K562 (cell line): ENCODE measurements around the gene UMAD1. TPM values are rescaled to one million over a fixed set of nuclear protein-coding genes. Genes with fewer than 3 reads are reported as not detected.
A peak's percentile ranks its signal among the peaks of the same experiment; 100 is the strongest.

ENCODE experiments used
- ATAC-seq: fragments of 200-7000 bp; cut with Tn5 transposase; 3 replicates; pipeline ENCODE4 v1.9.1; 2020; ENCODE audit warnings: moderate library complexity
- BruUV-seq: library from RNA; stranded (reverse); fragments of 400-500 nt; replicated peaks from 2 replicates; lab custom pipeline; 2021; lab: Mats Ljungman, UMichigan
- CTCF ChIA-PET: fragments of 300-600 bp; formaldehyde crosslinking; extraction: SDS; loops from one replicate; lab custom pipeline; 2021; ENCODE audit warnings: low intra/inter-chr PET ratio; lab: Yijun Ruan, JAX
- POLR2A ChIA-PET: fragments of 300-600, 350-650 bp; sonication (Branson Sonifier 250); formaldehyde crosslinking; extraction: SDS; loops from one replicate; lab custom pipeline; 2021; ENCODE audit warnings: antibody characterized with exemption, inconsistent platforms; lab: Yijun Ruan, JAX
- DNase-seq, 4 experiments: peaks; one replicate each; pipeline versions ENCODE4 v3.0.0 to v3.0.0-alpha.2; 2011 to 2018; ENCODE audit warnings: low spot score in 3 of 4, mixed read lengths in 3 of 4; ENCODE audit errors: extremely low read depth in 1 of 4
- FAIRE-seq: peaks from 2 replicates; lab custom pipeline; 2011; peaks lifted over from hg19 to GRCh38; lab: Jason Lieb, UNC
- H2AFZ ChIP-seq: 2 replicates; pipeline ENCODE4 v1.6.0; 2011; ENCODE audit warnings: low read depth, low read length, control low read depth, inconsistent platforms
- H3K27ac ChIP-seq: fragments of 200-600 bp; 3 replicates; pipeline ENCODE4 v1.8.0; 2011; ENCODE audit warnings: low read depth, mild to moderate bottlenecking, control low read depth, inconsistent platforms, low read length, moderate library complexity, mixed read lengths; ENCODE audit errors: extremely low read depth
- H3K27me3 ChIP-seq, 2 experiments: fragments of 300-600 bp in 1 of 2; 2 replicates in 1 of 2; 3 replicates in 1 of 2; pipeline versions ENCODE4 v1.6.0 to v1.8.0; 2011; ENCODE audit warnings: inconsistent platforms in 2 of 2, low read length in 2 of 2, mild to moderate bottlenecking in 1 of 2, mixed read lengths in 1 of 2, moderate library complexity in 1 of 2; ENCODE audit not compliant: control insufficient read depth in 2 of 2, insufficient read depth in 2 of 2
- H3K36me3 ChIP-seq: fragments of 300-600 bp; 3 replicates; pipeline ENCODE4 v1.8.0; 2011; ENCODE audit warnings: mild to moderate bottlenecking, low read length, inconsistent platforms; ENCODE audit not compliant: control insufficient read depth, insufficient read depth
- H3K4me1 ChIP-seq, 2 experiments: fragments of 200-600 bp in 1 of 2; replicated peaks in 1 of 2; 2 replicates in 1 of 2; 3 replicates in 1 of 2; pipeline versions ENCODE4 v1.5.1 to v1.8.0; 2011; ENCODE audit warnings: inconsistent platforms in 2 of 2, low read length in 2 of 2, mild to moderate bottlenecking in 1 of 2, mixed read lengths in 1 of 2, moderate library complexity in 1 of 2; ENCODE audit not compliant: control insufficient read depth in 2 of 2, insufficient read depth in 2 of 2
- H3K4me2 ChIP-seq: 2 replicates; pipeline ENCODE4 v1.6.1; 2011; ENCODE audit warnings: low read length, control low read depth, inconsistent platforms, mixed read lengths; ENCODE audit not compliant: insufficient read depth
- H3K4me3 ChIP-seq: fragments of 200-600 bp; sonication (generic), shearing (Covaris generic); 2 replicates; pipeline ENCODE4 v1.5.1; 2016; ENCODE audit warnings: control low read depth, inconsistent platforms
- H3K79me2 ChIP-seq: fragments of 200-600 bp; 3 replicates; pipeline ENCODE4 v1.8.0; 2011; ENCODE audit warnings: low read length, inconsistent platforms; ENCODE audit not compliant: control insufficient read depth, insufficient read depth
- H3K9ac ChIP-seq, 2 experiments: 2 replicates each; pipeline versions ENCODE4 v1.6.0 to v1.6.1; 2011; ENCODE audit warnings: low read depth in 2 of 2, low read length in 2 of 2, control low read depth in 1 of 2, inconsistent platforms in 1 of 2, mild to moderate bottlenecking in 1 of 2, mixed read lengths in 1 of 2; ENCODE audit not compliant: insufficient read depth in 1 of 2
- H3K9me1 ChIP-seq: one replicate; pipeline ENCODE4 v1.6.0; 2011; ENCODE audit warnings: inconsistent platforms, mild to moderate bottlenecking, low read length, moderate library complexity; ENCODE audit not compliant: control insufficient read depth, insufficient read depth
- H3K9me3 ChIP-seq: replicated peaks from 2 replicates; pipeline ENCODE4 v1.5.1; 2011; ENCODE audit warnings: low read depth, low read length, inconsistent platforms; ENCODE audit not compliant: control insufficient read depth, insufficient read depth
- H4K20me1 ChIP-seq: replicated peaks from 2 replicates; pipeline ENCODE4 v1.6.1; 2011; ENCODE audit warnings: low read length, inconsistent platforms, mixed read lengths; ENCODE audit not compliant: control insufficient read depth, insufficient read depth
- CXXC5 ChIP-seq: fragments of 250-450 bp; sonication (Bioruptor Pico); IDR thresholded peaks from 2 replicates; pipeline ENCODE4 v1.8.0; 2022; ENCODE audit warnings: inconsistent platforms, mild to moderate bottlenecking, moderate library complexity
- KDM2B ChIP-seq: fragments of 250-450 bp; sonication (Bioruptor Pico); IDR thresholded peaks from 2 replicates; pipeline ENCODE4 v1.8.0; 2021; ENCODE audit warnings: mild to moderate bottlenecking, moderate library complexity
- MEIS2 ChIP-seq: fragments of 450-650 bp; IDR thresholded peaks from 2 replicates; pipeline ENCODE4 v1.6.1; 2014; ENCODE audit warnings: mild to moderate bottlenecking; ENCODE audit not compliant: partially characterized antibody
- WGBS: fragments of 100-300 bp; shearing (Covaris generic); methylation state at CpG from one replicate; pipeline ENCODE4 v1.1.6; 2016; ENCODE audit warnings: low coverage, mixed read lengths; ENCODE audit not compliant: insufficient coverage; ENCODE audit errors: missing lambda C conversion rate; 5-methylcytosine and 5-hydroxymethylcytosine counted together
- in situ Hi-C: fragments of 300-500 bp; cut with MboI; formaldehyde crosslinking; loops from 4 replicates; pipeline ENCODE4 v1.15.0; 2018; ENCODE audit warnings: inconsistent platforms, mixed read lengths
- intact Hi-C: fragments of 100-400 bp; cut with micrococcal nuclease; formaldehyde crosslinking; loops from 2 replicates; pipeline ENCODE4 v1.14.2; 2022
- polyA plus RNA-seq, 8 experiments: library from polyadenylated mRNA; depleted of rRNA in 4 of 8; stranded (reverse) in 5 of 8; unstranded in 3 of 8; fragments of >200 nt; fragmentation: Nextera tagmentation in 2 of 8; fragmentation: Illumina TruSeq in 1 of 8; extraction: Ambion mirVana in 2 of 8; extraction: Trizol in 1 of 8; gene quantifications; 2 replicates each; pipeline versions ENCODE4 v1.2.1 to v1.2.3, GENCODE V29; 2011 to 2014; ENCODE audit warnings: inconsistent platforms in 1 of 8, missing spikeins in 1 of 8
- total RNA-seq, 7 experiments: library from RNA; depleted of rRNA in 6 of 7; stranded (reverse); fragments of >200 nt in 6 of 7; fragmentation: Illumina TruSeq in 2 of 7; extraction: Trizol in 2 of 7; gene quantifications; 2 replicates each; pipeline versions ENCODE4 v1.2.1 to v1.2.3, GENCODE V29; 2011 to 2021; ENCODE audit warnings: low replicate concordance in 1 of 7
- TF ChIP-seq, protein P1 (sequence below): fragments of 250-450 bp; sonication (Bioruptor Pico); IDR thresholded peaks from 2 replicates; pipeline ENCODE4 v1.8.0; 2022; ENCODE audit warnings: moderate library complexity, mild to moderate bottlenecking, inconsistent platforms
- TF ChIP-seq, protein P2 (sequence below), 2 experiments: fragments of 450-650 bp in 1 of 2; sonication (generic) in 1 of 2; formaldehyde crosslinking in 1 of 2; IDR thresholded peaks in 1 of 2; conservative IDR thresholded peaks in 1 of 2; 2 replicates each; pipeline versions ENCODE4 v1.6.1 to v1.8.1; 2016 to 2023; ENCODE audit warnings: mild to moderate bottlenecking in 2 of 2, moderate library complexity in 2 of 2, inconsistent platforms in 1 of 2, missing genetic modification reagents in 1 of 2

The UMAD1 gene
- total and polyA plus RNA-seq, 9 of the 15 experiments (the other 6 are each of a cell fraction or from before 2014, with no cell fraction given) = 9.0 to 26.7 (median 13.3) TPM

DNA sequence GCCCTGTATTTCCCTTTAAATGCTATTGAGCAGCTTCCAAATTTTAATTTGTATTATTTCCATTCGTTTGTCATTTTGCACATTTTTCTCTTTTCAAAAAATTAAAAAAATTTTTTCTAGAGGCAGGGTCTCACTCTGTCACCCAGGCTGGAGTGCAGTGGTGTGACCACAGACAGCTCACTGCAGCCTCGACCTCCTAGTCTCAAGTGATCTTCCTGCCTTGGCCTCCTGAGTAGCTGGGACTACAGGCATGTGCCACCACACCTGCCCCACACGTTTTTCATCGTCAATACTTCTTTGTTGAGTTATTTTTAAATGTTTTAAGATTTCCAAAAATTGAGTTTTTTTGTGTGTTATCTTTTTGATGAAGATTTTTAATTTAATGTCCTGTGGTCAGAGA, 73.2 kb downstream of the UMAD1 start (continued):
- TF ChIP-seq, protein P1, sequence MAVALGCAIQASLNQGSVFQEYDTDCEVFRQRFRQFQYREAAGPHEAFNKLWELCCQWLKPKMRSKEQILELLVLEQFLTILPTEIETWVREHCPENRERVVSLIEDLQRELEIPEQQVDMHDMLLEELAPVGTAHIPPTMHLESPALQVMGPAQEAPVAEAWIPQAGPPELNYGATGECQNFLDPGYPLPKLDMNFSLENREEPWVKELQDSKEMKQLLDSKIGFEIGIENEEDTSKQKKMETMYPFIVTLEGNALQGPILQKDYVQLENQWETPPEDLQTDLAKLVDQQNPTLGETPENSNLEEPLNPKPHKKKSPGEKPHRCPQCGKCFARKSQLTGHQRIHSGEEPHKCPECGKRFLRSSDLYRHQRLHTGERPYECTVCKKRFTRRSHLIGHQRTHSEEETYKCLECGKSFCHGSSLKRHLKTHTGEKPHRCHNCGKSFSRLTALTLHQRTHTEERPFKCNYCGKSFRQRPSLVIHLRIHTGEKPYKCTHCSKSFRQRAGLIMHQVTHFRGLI (CRISPR knock-in tag) = no peak

DNA sequence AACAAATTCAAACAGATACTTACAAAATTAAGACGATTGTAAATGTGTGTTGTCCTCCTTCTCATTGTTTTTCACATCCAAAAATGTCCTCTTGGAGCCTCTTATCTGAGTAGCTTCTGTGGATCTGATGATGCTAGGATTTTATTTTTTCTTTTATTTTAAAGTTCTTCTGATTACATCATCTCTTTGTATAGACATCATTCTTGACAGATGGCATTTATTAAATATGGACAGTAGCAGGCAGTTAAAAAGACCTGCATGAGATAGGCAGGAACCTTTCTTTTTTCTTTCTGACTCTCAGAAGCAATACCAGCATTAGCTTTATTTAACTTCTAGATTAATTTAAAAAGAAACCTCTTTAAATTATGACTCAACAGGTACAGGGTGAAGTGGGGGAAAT, 77.9 kb downstream of the UMAD1 start, which contains the start of gene RPA3:
Gene RPA3, minus strand, starts transcription at position 116 of the 400 bp plus-strand sequence. CDS start 78,189 bp downstream, outside the sequence.
- intact Hi-C loops (no loop called here), in situ Hi-C loops (no loop called here)
- H3K4me2 ChIP-seq = no peak within 1 kb of the TSS
- WGBS = 19% methylated on average over 1 of the region's 1 CpG
- BruUV-seq = no TSS peak
- POLR2A ChIA-PET = interaction anchor here (1.2 to 1.5 kb wide), 2 partner anchors 10 to 37 kb away, joined by 3 to 5 read pairs; no protein-coding TSS in a partner anchor
- H3K4me1 ChIP-seq = no peaks in the 10 kb centered on the region
- DNase-seq = no peak
- no peak within 1 kb of the TSS for H3K4me3 ChIP-seq
- H3K79me2 ChIP-seq = no peaks in the 10 kb centered on the region
- no peak within 1 kb of the TSS for H2AFZ ChIP-seq
- no peaks in the 10 kb centered on the region for H3K27me3 ChIP-seq
- H3K36me3 ChIP-seq = no peaks in the 10 kb centered on the region
- no peak for ATAC-seq
- no peaks in the 10 kb centered on the region for H4K20me1 ChIP-seq
- H3K9me3 ChIP-seq = no peaks in the 10 kb centered on the region
- no peak within 1 kb of the TSS for H3K27ac ChIP-seq
- TF ChIP-seq, protein P2, sequence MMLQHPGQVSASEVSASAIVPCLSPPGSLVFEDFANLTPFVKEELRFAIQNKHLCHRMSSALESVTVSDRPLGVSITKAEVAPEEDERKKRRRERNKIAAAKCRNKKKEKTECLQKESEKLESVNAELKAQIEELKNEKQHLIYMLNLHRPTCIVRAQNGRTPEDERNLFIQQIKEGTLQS (IDR thresholded peaks at IDR 0.05) = peak; percentile 38; the same call in 1 of the 2 replicates
- TF ChIP-seq, protein P2 (CRISPR knock-in tag; conservative IDR thresholded peaks at IDR 0.05) = no peak
- TF ChIP-seq MEIS2 (peak; percentile 14), CXXC5 (CRISPR knock-in tag) (no peak), KDM2B (no peak)
- CTCF ChIA-PET = no interaction called here
- H3K9ac ChIP-seq = no peak within 1 kb of the TSS
- FAIRE-seq = no peak
- H3K9me1 ChIP-seq = no peaks in the 10 kb centered on the region
